HG02970 (cell line): ENCODE results near the gene PFKP.
"Not testable (repeated sequence)": the region's sequence is repeated elsewhere in the genome, so short reads cannot be mapped to it uniquely, and the experiment has no call there.

Experiments used
- ATAC-seq: cut with Tn5 transposase; IDR thresholded peaks from one replicate; pipeline ENCODE4 v1.9.1; 2021; ENCODE audit warnings: mild to moderate bottlenecking, moderate library complexity, moderate number of reproducible peaks; ENCODE audit not compliant: unreplicated experiment, low FRiP score

Gene PFKP

DNA sequence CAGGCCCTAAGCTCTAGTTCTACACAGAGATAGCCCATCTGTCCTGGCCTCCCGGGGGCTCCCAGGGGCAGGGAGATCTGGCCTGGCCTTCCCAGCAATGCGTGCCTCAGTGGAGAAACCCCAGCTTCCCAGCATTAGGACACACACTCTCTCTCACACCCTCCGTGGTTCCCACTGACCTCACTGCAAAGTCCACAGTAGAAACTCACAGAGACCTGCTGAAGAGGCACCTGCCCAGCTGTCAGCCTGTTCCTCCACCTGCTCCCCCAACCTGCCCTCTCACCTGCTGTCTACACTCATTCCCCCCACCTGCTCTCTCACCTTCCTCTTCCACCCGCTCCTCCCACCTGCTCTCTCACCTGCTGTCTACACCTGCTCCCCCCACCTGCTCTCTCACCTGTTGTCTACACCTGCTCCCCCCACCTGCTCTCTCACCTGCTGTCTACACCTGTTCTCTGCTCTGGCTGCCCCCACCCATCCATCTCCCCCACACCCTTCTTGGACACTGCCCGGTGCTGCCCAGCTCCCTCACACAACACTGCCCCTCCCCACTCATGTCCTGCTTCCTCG is 21.1 kb upstream of the PFKP start:
- no peak for ATAC-seq

- no peak for ATAC-seq
Measured at GRCh38 chr10:3046981-3047547, 20.3 kb upstream of the PFKP start.

- no peak for ATAC-seq
Measured at GRCh38 chr10:3047596-3047995, 19.8 kb upstream of the PFKP start.

GRCh38 chr10:3048119-3049019 is 19.0 kb upstream of the PFKP start:
- ATAC-seq, result no peak

DNA sequence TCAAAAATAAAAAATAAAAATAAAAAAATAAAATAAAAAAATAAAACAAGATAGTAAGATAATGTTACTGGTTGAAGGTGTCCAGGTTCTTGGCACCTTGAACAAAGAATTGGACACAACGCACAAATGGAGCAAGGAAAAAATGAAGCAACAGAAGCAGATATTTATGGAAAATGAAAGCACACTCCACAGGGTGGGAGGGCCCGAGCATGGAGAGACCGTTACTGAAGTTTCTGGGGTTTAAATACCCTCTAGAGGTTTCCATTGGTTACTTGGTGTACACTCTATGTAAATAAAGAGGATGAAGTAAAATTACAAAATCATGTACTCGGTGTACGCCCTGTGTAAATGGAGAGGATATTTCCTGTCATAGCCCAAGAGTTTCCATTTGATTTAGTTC is 15.7 kb upstream of the PFKP start:
- no peak for ATAC-seq

DNA sequence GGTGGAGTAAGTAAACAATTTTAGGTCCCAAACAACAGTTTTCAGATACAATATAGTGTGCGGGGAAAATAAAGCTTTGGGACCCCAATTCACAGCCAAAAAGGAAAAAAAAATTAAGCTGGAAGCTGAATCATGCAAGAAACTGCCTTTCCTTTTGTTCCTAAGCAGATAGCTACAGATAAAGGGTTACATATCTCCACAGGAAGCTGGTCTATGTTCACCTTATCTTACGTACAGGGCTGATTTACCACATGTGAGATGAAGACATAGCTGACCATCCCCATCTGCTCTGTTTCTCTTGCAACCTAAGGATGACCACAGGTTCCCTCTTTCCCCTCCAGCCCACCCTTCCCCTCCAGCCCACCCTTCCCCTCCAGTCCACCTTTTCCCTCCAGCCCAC is 14.2 kb upstream of the PFKP start:
- no peak for ATAC-seq

GRCh38 chr10:3054183-3054850 is 13.0 kb upstream of the PFKP start:
- no peak for ATAC-seq

- no peak for ATAC-seq
Measured at GRCh38 chr10:3054851-3055199, 12.5 kb upstream of the PFKP start.

GRCh38 chr10:3056280-3057037 is 10.9 kb upstream of the PFKP start:
- no peak for ATAC-seq

DNA sequence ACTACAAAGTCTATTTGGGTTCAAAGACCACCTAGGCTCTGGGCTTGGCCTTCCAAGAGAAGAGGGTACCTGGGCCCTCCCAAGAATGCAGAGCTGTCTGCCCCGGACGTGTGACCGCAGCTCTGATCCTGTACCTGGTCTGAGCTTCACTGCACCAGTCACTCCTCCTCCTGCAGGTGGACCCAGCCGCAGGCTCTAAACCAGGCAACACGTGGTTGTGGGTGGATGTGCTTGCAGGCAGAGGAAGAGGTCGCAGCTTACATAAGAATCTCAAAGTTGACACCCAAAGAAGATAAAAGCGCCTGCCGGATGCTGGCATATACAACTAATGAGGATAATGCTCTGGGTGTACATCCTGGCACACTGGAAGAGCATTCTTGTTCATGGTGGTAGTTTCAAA is 9.4 kb upstream of the PFKP start:
- ATAC-seq, result no peak

- no peak for ATAC-seq
Measured at GRCh38 chr10:3059974-3060373, 7.4 kb upstream of the PFKP start.

- ATAC-seq, result no peak
Measured at GRCh38 chr10:3060481-3060889, 6.9 kb upstream of the PFKP start.

DNA sequence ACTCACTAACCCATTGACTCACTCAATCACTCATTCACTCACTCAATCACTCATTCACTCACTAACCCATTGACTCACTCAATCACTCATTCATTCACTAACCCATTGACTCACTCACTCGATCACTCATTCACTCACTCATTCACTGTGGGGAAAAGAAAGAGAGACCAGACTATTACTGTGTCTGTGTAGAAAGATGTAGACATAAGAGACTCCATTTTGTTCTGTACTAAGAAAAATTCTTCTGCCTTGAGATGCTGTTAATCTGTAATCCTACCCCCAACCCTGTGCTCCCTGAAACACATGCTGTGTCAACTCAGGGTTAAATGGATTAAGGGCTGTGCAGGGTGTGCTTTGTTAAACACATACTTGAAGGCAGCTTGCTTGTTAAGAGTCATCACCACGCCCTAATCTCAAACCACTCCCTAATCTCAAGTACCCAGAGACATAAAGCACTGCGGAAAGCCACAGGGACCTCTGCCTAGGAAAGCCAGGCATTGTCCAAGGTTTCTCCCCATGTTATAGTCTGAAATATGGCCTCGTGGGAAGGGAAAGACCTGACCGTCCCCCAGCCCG is 5.9 kb upstream of the PFKP start:
- ATAC-seq, result not testable (repeated sequence)

- ATAC-seq, result no peak
Measured at GRCh38 chr10:3062502-3063186, 4.7 kb upstream of the PFKP start.

- no peak for ATAC-seq
Measured at GRCh38 chr10:3064423-3064822, 2.9 kb upstream of the PFKP start.

DNA sequence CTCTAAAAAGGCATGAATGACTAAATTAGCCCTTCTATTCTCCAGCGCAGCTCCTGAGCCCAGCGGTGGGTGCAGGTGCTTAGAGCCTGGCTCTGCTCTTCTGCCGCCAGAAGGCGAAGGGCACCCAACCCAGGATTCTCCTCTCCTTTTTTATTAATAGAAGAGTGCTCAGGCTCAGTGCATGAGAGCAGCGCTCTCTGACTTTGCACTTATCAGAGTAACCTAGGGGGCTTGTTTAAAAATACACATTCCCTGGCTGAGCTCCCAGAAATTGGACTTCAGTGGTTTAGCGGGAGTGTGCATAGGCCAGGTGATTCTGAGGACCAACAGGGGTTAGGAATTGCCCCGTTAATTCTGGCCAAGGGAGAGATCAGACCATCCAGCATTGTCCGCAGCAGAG is 1.7 kb upstream of the PFKP start:
- no peak for ATAC-seq

DNA sequence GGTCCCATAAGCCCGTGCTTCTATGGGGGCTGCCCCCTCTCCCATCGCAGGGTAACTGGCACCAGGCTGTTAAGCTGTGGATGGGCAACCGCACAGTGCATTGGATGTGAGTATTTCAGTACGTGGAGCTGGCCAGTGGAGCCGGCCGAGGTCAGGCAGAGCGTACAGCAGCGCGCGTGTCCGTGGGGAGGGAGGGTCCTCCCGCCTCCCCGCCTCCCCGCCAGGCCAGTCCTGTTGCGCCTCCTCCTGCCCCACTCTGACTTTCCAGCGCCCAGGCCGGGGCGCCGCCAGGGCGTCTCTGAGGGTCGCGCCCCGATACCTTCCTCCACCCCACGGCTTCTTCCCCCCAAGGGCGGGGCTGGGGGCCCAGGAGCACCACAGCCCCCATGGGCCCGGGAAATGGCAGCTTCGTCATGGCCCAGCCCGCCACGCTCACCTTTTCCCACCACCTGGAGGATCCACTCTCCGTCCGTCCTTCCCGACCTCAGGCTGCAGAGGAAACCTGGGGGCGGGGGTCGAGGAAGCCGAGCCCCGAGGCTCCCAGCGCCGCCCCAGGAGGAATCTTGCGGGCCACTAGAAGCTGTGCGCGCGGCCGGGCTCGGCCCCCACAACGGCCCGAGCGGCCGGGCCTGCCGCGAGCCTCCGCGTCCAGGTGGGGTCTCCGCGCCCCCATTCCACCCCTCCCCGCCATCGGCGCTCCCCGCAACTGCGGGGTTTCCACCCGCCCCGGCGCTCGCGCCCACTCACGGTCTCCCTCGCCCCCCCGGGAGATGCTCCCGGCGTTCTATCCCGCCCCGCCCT is 831 bp upstream of the PFKP start:
- ATAC-seq, result no peak

- no peak for ATAC-seq
Measured at GRCh38 chr10:3067859-3068179, 471 bp downstream of the PFKP start.
